K562 (cell line): ENCODE data around the gene PYGB. TPM values are rescaled to one million over a fixed set of nuclear protein-coding genes. Genes with fewer than 3 reads are reported as not detected.
"Not testable (repeated sequence)": the region's sequence is repeated elsewhere in the genome, so short reads cannot be mapped to it uniquely, and the experiment has no call there.

ENCODE experiments used
- ATAC-seq: fragments of 200-7000 bp; cut with Tn5 transposase; 3 replicates; pipeline ENCODE4 v1.9.1; 2020; ENCODE audit warnings: moderate library complexity
- BruUV-seq: library from RNA; stranded (reverse); fragments of 400-500 nt; replicated peaks from 2 replicates; lab custom pipeline; 2021; lab: Mats Ljungman, UMichigan
- CTCF ChIA-PET: fragments of 300-600 bp; formaldehyde crosslinking; extraction: SDS; loops from one replicate; lab custom pipeline; 2021; ENCODE audit warnings: low intra/inter-chr PET ratio; lab: Yijun Ruan, JAX
- POLR2A ChIA-PET: fragments of 300-600, 350-650 bp; sonication (Branson Sonifier 250); formaldehyde crosslinking; extraction: SDS; loops from one replicate; lab custom pipeline; 2021; ENCODE audit warnings: antibody characterized with exemption, inconsistent platforms; lab: Yijun Ruan, JAX
- DNase-seq, 4 experiments: peaks; one replicate each; pipeline versions ENCODE4 v3.0.0 to v3.0.0-alpha.2; 2011 to 2018; ENCODE audit warnings: low spot score in 3 of 4, mixed read lengths in 3 of 4; ENCODE audit errors: extremely low read depth in 1 of 4
- FAIRE-seq: peaks from 2 replicates; lab custom pipeline; 2011; peaks lifted over from hg19 to GRCh38; lab: Jason Lieb, UNC
- H2AFZ ChIP-seq: 2 replicates; pipeline ENCODE4 v1.6.0; 2011; ENCODE audit warnings: low read depth, low read length, control low read depth, inconsistent platforms
- H3K27ac ChIP-seq: fragments of 200-600 bp; 3 replicates; pipeline ENCODE4 v1.8.0; 2011; ENCODE audit warnings: low read depth, mild to moderate bottlenecking, control low read depth, inconsistent platforms, low read length, moderate library complexity, mixed read lengths; ENCODE audit errors: extremely low read depth
- H3K27me3 ChIP-seq, 2 experiments: fragments of 300-600 bp in 1 of 2; 2 replicates in 1 of 2; 3 replicates in 1 of 2; pipeline versions ENCODE4 v1.6.0 to v1.8.0; 2011; ENCODE audit warnings: inconsistent platforms in 2 of 2, low read length in 2 of 2, mild to moderate bottlenecking in 1 of 2, mixed read lengths in 1 of 2, moderate library complexity in 1 of 2; ENCODE audit not compliant: control insufficient read depth in 2 of 2, insufficient read depth in 2 of 2
- H3K36me3 ChIP-seq: fragments of 300-600 bp; 3 replicates; pipeline ENCODE4 v1.8.0; 2011; ENCODE audit warnings: mild to moderate bottlenecking, low read length, inconsistent platforms; ENCODE audit not compliant: control insufficient read depth, insufficient read depth
- H3K4me1 ChIP-seq, 2 experiments: fragments of 200-600 bp in 1 of 2; replicated peaks in 1 of 2; 2 replicates in 1 of 2; 3 replicates in 1 of 2; pipeline versions ENCODE4 v1.5.1 to v1.8.0; 2011; ENCODE audit warnings: inconsistent platforms in 2 of 2, low read length in 2 of 2, mild to moderate bottlenecking in 1 of 2, mixed read lengths in 1 of 2, moderate library complexity in 1 of 2; ENCODE audit not compliant: control insufficient read depth in 2 of 2, insufficient read depth in 2 of 2
- H3K4me2 ChIP-seq: 2 replicates; pipeline ENCODE4 v1.6.1; 2011; ENCODE audit warnings: low read length, control low read depth, inconsistent platforms, mixed read lengths; ENCODE audit not compliant: insufficient read depth
- H3K4me3 ChIP-seq: fragments of 200-600 bp; sonication (generic), shearing (Covaris generic); 2 replicates; pipeline ENCODE4 v1.5.1; 2016; ENCODE audit warnings: control low read depth, inconsistent platforms
- H3K79me2 ChIP-seq: fragments of 200-600 bp; 3 replicates; pipeline ENCODE4 v1.8.0; 2011; ENCODE audit warnings: low read length, inconsistent platforms; ENCODE audit not compliant: control insufficient read depth, insufficient read depth
- H3K9ac ChIP-seq, 2 experiments: 2 replicates each; pipeline versions ENCODE4 v1.6.0 to v1.6.1; 2011; ENCODE audit warnings: low read depth in 2 of 2, low read length in 2 of 2, control low read depth in 1 of 2, inconsistent platforms in 1 of 2, mild to moderate bottlenecking in 1 of 2, mixed read lengths in 1 of 2; ENCODE audit not compliant: insufficient read depth in 1 of 2
- H3K9me1 ChIP-seq: one replicate; pipeline ENCODE4 v1.6.0; 2011; ENCODE audit warnings: inconsistent platforms, mild to moderate bottlenecking, low read length, moderate library complexity; ENCODE audit not compliant: control insufficient read depth, insufficient read depth
- H3K9me3 ChIP-seq: replicated peaks from 2 replicates; pipeline ENCODE4 v1.5.1; 2011; ENCODE audit warnings: low read depth, low read length, inconsistent platforms; ENCODE audit not compliant: control insufficient read depth, insufficient read depth
- H4K20me1 ChIP-seq: replicated peaks from 2 replicates; pipeline ENCODE4 v1.6.1; 2011; ENCODE audit warnings: low read length, inconsistent platforms, mixed read lengths; ENCODE audit not compliant: control insufficient read depth, insufficient read depth
- ZBTB17 ChIP-seq: fragments of 450-650 bp; formaldehyde crosslinking; IDR thresholded peaks from 2 replicates; pipeline ENCODE4 v1.4.0; 2020; ENCODE audit warnings: mild to moderate bottlenecking
- WGBS: fragments of 100-300 bp; shearing (Covaris generic); methylation state at CpG from one replicate; pipeline ENCODE4 v1.1.6; 2016; ENCODE audit warnings: low coverage, mixed read lengths; ENCODE audit not compliant: insufficient coverage; ENCODE audit errors: missing lambda C conversion rate; 5-methylcytosine and 5-hydroxymethylcytosine counted together
- in situ Hi-C: fragments of 300-500 bp; cut with MboI; formaldehyde crosslinking; loops from 4 replicates; pipeline ENCODE4 v1.15.0; 2018; ENCODE audit warnings: inconsistent platforms, mixed read lengths
- intact Hi-C: fragments of 100-400 bp; cut with micrococcal nuclease; formaldehyde crosslinking; loops from 2 replicates; pipeline ENCODE4 v1.14.2; 2022
- polyA plus RNA-seq, 8 experiments: library from polyadenylated mRNA; depleted of rRNA in 4 of 8; stranded (reverse) in 5 of 8; unstranded in 3 of 8; fragments of >200 nt; fragmentation: Nextera tagmentation in 2 of 8; fragmentation: Illumina TruSeq in 1 of 8; extraction: Ambion mirVana in 2 of 8; extraction: Trizol in 1 of 8; gene quantifications; 2 replicates each; pipeline versions ENCODE4 v1.2.1 to v1.2.3, GENCODE V29; 2011 to 2014; ENCODE audit warnings: inconsistent platforms in 1 of 8, missing spikeins in 1 of 8
- total RNA-seq, 7 experiments: library from RNA; depleted of rRNA in 6 of 7; stranded (reverse); fragments of >200 nt in 6 of 7; fragmentation: Illumina TruSeq in 2 of 7; extraction: Trizol in 2 of 7; gene quantifications; 2 replicates each; pipeline versions ENCODE4 v1.2.1 to v1.2.3, GENCODE V29; 2011 to 2021; ENCODE audit warnings: low replicate concordance in 1 of 7
- TF ChIP-seq, protein P1 (sequence below), 3 experiments: fragments of 200-800 bp in 1 of 3; fragments of 250-450 bp in 1 of 3; fragments of 450-650 bp in 1 of 3; sonication (Bioruptor Pico) in 1 of 3; sonication (Bioruptor generic) in 1 of 3; formaldehyde crosslinking in 1 of 3; IDR thresholded peaks; 2 replicates each; pipeline versions ENCODE4 v1.6.1 to v1.8.0; 2016 to 2022; ENCODE audit warnings: mild to moderate bottlenecking in 2 of 3, missing genetic modification characterization in 2 of 3, missing compliant biosample characterization in 1 of 3, moderate library complexity in 1 of 3

The PYGB gene
- total and polyA plus RNA-seq, 9 of the 15 experiments (the other 6 are each of a cell fraction or from before 2014, with no cell fraction given) = 0.34 to 18.0 (median 9.8) TPM

- TF ChIP-seq ZBTB17 (CRISPR knock-in tag) = no peak
- TF ChIP-seq, protein P1, sequence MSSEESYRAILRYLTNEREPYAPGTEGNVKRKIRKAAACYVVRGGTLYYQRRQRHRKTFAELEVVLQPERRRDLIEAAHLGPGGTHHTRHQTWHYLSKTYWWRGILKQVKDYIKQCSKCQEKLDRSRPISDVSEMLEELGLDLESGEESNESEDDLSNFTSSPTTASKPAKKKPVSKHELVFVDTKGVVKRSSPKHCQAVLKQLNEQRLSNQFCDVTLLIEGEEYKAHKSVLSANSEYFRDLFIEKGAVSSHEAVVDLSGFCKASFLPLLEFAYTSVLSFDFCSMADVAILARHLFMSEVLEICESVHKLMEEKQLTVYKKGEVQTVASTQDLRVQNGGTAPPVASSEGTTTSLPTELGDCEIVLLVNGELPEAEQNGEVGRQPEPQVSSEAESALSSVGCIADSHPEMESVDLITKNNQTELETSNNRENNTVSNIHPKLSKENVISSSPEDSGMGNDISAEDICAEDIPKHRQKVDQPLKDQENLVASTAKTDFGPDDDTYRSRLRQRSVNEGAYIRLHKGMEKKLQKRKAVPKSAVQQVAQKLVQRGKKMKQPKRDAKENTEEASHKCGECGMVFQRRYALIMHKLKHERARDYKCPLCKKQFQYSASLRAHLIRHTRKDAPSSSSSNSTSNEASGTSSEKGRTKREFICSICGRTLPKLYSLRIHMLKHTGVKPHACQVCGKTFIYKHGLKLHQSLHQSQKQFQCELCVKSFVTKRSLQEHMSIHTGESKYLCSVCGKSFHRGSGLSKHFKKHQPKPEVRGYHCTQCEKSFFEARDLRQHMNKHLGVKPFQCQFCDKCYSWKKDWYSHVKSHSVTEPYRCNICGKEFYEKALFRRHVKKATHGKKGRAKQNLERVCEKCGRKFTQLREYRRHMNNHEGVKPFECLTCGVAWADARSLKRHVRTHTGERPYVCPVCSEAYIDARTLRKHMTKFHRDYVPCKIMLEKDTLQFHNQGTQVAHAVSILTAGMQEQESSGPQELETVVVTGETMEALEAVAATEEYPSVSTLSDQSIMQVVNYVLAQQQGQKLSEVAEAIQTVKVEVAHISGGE (CRISPR knock-in tag; IDR thresholded peaks at IDR 0.05) = no peak
Observed at GRCh38 chr20:25259788-25260254, 11.9 kb downstream of the PYGB start (continued).

DNA sequence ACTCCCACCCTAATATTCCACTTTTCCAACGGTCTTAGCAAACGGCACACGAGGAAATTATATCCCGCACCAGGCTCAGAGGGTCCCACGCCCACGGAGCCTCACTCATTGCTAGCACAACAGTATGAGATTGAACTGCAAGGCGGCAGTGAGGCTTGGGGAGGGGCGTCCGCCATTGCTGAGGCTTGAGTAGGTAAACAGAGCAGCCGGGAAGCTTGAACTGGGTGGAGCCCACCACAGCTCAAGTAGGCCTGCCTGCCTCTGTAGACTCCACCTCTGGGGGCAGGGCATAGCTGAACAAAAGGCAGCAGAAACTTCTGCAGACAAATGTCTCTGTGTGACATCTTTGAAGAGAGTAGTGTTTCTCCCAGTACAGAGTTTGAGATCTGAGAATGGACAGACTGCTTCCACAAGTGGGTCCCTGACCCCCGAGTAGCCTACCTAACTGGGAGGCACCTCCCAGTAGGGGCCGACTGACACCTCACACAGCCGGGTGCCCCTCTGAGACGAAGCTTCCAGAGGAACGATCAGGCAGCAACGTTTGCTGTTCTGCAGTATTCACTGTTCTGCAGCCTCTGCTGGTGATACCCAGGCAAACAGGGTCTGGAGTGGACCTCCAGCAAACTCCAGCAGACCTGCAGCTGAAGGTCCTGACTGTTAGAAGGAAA, 13.0 kb downstream of the PYGB start:
- H3K4me3 ChIP-seq, BruUV-seq, H3K27ac ChIP-seq, H2AFZ ChIP-seq, CTCF ChIA-PET, ATAC-seq, H4K20me1 ChIP-seq, H3K36me3 ChIP-seq, intact Hi-C loops, H3K9me1 ChIP-seq, H3K9ac ChIP-seq, H3K79me2 ChIP-seq, H3K4me1 ChIP-seq, FAIRE-seq, H3K9me3 ChIP-seq, in situ Hi-C loops, H3K4me2 ChIP-seq, DNase-seq, H3K27me3 ChIP-seq: not testable (repeated sequence)
- 80% methylated on average over 6 of the region's 16 CpGs for WGBS
- POLR2A ChIA-PET = interaction anchor here (0.6 kb wide), 1 partner anchor 66 kb away, joined by 4 read pairs; no protein-coding TSS in a partner anchor
